ENCODE data around the gene USP47.

The USP47 gene

DNA sequence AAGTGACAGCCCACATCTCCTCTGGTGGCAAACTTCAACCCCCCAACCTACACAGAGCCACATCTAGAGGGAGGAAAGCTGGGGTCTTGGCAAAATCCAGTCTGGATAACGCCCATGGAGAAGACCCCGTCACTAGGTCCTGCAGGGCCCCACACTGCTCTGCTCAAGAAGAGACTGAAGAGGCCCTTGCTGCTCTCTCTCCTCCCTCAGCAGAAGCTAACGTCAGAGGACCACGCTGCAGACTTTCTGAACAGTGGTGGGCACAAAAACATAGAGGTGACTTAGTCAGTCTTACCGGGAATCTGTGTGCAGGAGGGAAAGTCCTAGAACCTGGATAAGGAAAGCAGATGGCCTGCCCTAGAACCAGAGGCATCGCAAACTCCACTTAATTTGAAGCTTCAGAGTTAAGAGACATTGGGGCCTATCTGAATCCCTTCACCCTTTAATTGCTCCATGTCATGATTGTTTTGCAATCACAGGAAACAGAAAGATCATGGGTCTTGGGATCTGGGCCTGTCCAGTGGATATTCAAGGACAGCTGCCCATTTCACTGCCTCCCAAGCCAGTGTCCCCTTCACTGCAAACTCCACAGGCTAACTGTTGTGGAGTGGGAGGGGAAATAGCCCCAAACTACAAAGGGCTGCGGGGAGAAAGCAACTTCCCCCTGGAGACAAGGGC, 164.9 kb downstream of the USP47 start:
- DNase-seq = no peak

DNA sequence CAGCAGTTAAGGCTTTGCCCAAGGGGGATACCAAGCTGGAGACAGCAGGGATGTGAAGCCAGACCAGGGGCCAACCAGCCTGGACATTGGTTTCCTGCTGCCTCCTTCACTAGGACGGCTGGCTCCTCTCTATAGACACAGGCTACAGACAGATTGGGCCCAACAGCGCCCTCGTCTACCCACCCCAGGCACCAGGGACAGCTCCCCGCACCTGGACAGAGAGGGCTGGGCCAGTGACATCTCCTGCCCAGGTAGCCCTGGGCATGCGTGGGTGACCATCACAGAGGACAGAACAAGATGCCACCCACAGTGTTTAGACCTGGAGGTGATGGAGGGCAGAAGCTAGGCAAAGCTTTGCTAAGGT, 165.4 kb downstream of the USP47 start:
- no peak for DNase-seq

DNA sequence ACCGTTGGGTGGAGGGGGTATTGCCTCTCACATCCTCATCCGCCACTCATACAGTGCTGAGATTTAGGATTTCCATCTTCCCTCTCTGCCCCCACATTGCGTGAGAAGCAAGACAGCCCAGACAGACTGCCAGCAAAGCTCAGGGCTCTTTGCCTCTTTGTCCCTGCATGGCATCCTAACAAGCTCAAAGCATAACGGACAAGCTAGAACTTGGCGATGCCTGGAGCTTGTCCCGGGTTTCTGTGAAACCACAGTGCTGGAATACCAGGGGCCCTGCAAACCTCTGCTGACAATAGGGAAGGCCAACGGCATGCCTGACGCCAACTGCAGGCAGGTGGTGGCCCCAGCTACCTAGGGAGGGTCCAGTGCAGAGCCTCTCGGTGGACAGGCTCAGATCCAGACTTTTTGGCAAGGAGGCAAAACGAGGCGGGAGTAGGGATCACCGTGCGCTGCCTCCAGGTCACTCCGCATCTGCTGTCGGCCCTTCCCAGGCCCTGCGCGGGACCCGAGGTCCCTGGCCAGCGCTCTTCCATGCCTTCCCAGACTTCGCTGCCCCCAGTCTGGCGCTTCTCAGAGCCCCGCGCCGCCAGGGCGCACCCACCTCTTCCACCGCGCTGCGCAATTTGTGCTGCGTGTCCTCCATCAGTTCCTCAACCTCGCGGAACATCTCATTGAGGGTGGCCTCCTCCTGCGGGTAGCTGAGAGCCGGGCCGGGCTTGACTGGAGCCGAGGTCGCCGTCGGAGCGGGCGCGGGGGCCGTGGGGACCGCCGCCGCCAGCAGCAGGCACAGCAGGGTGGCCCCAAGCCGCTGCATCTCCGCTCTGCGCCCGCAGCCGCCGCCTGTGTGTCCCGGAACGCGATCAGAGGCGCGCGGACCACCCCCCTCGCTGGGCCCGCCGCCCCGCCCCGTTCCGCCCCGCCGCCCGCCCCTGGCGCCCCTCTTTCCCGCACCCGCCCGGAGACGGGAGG, 166.3 kb downstream of the USP47 start, which contains the start of gene DKK3:
TSS of gene DKK3 (minus strand) at position 858 of the 969 bp plus-strand sequence. CDS start at position 814, 44 bp downstream.
- DNase-seq = no peak

Measured in NCI-H2081 (cell line).